LNCAP (cell line): ENCODE results near the gene CHST6.

Experiments used
- TF ChIP-seq, protein P1 (sequence below): fragments of 450-650 bp; IDR thresholded peaks from 2 replicates; pipeline ENCODE4 v1.5.1; 2017; ENCODE audit warnings: mild to moderate bottlenecking

Gene CHST6

GRCh38 chr16:75481475-75481874 is 13.8 kb downstream of the CHST6 start:
- TF ChIP-seq, protein P1, sequence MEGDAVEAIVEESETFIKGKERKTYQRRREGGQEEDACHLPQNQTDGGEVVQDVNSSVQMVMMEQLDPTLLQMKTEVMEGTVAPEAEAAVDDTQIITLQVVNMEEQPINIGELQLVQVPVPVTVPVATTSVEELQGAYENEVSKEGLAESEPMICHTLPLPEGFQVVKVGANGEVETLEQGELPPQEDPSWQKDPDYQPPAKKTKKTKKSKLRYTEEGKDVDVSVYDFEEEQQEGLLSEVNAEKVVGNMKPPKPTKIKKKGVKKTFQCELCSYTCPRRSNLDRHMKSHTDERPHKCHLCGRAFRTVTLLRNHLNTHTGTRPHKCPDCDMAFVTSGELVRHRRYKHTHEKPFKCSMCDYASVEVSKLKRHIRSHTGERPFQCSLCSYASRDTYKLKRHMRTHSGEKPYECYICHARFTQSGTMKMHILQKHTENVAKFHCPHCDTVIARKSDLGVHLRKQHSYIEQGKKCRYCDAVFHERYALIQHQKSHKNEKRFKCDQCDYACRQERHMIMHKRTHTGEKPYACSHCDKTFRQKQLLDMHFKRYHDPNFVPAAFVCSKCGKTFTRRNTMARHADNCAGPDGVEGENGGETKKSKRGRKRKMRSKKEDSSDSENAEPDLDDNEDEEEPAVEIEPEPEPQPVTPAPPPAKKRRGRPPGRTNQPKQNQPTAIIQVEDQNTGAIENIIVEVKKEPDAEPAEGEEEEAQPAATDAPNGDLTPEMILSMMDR: no peak

DNA sequence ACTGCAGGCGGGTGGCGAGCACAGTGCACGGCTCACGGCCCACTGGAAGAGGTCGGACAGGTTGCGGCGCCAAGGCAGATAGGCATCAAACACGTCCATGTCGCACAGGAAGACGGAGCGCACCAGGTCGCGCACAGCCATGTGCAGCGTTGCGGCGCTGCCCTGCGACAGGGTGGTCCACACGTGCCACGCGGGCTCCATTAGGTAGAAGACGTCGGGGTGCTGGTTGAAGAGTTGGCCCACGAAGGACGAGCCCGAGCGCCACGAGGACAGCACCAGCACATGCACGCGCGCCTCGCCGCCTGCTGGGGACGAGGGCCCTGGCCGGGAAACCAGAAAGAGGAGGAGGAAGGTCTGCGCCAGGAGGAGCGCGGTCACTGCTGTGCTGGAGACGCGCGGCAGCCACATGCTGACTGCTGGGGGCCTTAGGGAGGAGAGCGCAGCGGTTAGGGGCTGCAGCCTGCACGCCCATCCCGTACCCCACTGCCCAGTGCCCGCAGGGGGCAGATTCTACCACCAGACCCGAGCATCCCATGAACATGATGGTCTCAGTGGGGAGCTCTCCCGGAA is 15.7 kb downstream of the CHST6 start:
- TF ChIP-seq, protein P1: no peak

DNA sequence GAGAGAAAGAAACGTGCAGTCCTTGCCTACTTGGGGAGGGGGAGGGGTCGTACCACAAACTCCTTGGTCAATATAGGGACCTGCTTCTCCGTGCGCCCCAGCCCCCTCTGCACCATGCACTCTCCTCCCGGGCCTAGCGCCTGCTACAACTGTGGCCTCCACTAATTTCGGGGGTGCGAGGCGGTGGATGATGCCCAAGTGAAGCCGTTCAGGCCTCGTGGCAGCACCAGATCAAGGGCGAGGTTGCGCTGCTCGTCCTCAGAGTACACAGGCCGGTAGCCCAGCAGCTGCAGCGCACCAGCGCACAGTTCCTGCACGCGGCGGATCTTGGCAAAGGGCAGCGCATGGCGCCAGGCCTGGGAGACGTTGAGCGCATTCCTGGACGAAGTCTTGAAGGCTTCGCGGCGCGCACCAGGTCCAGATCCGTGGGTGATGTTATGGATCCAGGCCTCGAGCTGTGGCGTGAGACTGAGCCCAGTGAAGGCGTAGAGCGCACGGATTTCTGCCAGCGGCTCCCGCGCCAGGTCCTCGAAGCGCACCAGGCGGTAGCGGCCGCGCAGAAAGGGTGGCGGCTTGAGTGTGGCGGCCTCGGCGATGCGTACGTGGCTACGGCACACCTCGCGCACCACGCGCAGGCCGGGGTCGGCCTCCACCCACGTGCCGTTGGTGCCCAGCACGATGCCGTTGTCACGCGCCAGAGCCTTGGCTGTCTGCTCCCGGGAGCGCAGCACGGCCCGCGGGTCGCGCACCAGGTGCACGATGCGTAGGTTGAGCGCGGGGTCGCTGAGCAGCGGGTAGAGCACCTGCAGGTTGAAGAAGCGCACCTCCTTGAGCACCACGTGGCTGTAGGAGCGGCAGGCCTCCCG is 16.5 kb downstream of the CHST6 start:
- TF ChIP-seq, protein P1: no peak

DNA sequence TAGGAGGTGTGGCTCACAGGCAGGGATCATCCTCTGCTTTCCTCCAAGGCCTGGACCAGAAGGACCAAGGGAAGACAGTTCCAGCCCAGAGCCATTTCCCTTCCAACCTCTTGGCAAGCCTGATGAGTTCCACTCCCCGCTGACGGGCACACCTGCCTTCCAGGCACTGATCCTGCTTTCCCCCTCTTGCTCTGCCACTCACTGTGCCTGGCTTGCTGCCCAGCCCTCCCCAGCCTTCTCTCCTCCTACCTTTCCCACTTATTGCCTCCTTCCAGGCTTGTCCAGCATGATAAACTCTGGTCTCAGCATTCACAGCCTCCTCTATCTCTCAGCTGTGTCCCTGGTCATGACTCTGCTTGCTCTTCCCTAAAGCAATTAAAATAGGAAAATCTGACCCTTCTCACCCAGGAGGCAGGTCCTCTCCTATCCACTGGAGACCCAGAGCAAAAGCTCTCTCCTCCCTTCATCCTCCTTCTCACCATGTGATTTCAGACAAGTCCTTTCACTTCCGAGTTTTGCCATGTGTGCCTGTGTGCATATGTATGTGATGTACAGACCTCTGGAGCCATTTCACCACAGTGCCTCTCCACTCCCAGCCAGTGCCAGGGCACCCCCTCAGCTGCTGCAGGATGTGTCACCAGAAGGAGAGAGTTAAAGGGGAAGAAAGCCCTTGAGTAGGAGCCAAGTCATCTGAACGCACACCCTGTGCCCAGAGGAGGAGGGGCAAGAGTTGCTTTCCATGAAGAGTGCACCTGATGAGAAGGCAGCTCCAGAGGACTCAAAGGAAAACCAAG is 17.4 kb downstream of the CHST6 start:
- TF ChIP-seq, protein P1: no peak

GRCh38 chr16:75476817-75477216 is 18.4 kb downstream of the CHST6 start:
- TF ChIP-seq, protein P1: no peak

DNA sequence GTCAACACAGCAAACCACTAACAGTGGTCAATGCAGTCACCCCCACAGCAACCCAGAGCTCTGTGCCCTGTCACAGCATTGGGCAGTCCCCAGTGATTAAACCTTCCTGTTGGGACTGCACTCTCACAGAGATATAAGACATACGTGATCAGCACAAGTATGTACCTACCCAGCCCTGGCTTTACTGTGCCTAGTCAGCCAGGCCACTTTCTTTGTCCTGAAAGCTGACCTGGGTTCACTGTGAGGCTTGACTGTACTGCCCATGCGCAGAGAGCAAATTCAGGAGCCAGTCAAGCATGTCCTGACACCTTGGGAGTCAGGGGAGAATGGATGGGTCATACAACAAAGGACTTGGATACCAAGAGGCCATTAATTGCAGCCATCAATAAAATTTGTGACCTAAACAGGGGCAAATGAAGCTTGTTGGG is 19.8 kb downstream of the CHST6 start:
- TF ChIP-seq, protein P1: no peak

DNA sequence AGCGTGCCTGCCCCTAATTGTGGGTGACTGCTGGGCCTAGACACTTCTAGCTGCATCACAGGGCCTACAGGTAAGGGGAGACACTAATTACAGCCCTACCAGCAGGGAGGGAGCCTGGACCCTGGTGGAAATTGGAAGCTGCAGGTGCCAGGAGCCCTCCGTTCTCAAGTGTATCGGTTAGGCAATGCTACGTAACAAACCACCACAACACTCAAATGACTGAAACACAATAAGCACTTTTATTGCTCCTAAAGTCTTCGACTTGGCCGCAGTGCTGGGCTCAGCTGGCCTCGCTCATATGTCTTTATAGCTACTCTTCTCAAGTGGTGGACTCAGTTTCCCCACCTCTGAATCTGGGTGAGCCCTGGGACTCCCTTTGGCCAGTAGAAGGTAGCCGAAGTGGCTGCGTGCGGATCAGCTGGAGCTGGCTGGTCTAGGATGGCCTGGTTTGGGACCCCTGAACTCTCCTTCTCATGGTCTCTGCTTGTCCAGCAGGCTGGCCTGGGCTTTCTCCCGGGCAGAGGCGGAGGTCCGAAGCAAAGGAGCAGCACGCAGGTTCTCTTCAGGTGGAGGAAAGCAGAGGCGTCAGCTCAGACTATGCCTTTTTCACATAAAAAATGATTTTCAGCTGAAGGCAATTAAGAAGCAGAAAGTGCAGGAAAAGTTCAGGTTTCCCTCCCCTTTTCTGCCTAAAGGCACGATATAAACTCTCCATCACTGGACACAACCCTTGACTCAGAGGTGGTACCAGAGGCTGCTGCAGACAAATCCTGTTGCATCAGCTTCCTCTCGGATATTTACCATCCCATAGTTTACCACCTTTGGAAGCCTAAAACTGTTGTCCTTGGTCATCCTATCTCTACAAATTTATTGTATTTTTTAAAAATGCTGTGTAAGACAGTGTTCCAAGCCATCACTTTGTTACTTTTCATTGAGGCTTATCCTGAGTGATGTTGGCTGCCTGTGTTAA is 22.0 kb downstream of the CHST6 start:
- TF ChIP-seq, protein P1: no peak
